Right cardiac atrium (tissue), 5 donors: ENCODE results near the gene PRDM16. TPM values are rescaled to one million over a fixed set of nuclear protein-coding genes. Genes with fewer than 3 reads are reported as not detected.

Experiments
- ATAC-seq, 2 donors: fragments of 200-7000 bp; cut with Tn5 transposase; one replicate each; pipeline versions ENCODE4 v1.8.0 to v1.9.1; 2020; ENCODE audit warnings: moderate library complexity in 2 of 2, mild to moderate bottlenecking in 1 of 2
- DNase-seq, 3 donors: peaks; one replicate each; pipeline ENCODE4 v3.0.0-alpha.2; 2020
- H3K27ac ChIP-seq: one replicate; pipeline ENCODE4 v1.5.1; 2013; ENCODE audit warnings: mild to moderate bottlenecking, low read length, control low read depth, moderate library complexity
- H3K27me3 ChIP-seq: one replicate; pipeline ENCODE4 v1.6.1; 2013; ENCODE audit not compliant: control insufficient read depth, insufficient read depth
- H3K4me1 ChIP-seq: one replicate; pipeline ENCODE4 v1.6.1; 2013; ENCODE audit warnings: low read length; ENCODE audit not compliant: control insufficient read depth, insufficient read depth
- H3K4me3 ChIP-seq: one replicate; pipeline ENCODE4 v1.5.1; 2013; ENCODE audit warnings: low read length, control low read depth
- H3K9me3 ChIP-seq: one replicate; pipeline ENCODE4 v1.6.1; 2013; ENCODE audit warnings: low read length; ENCODE audit not compliant: control insufficient read depth
- WGBS: extraction: QIAGEN DNeasy Blood & Tissue Kit; methylation state at CpG from one replicate; pipeline ENCODE4 v1.1.7; 2013; 5-methylcytosine and 5-hydroxymethylcytosine counted together
- intact Hi-C, 4 donors: fragments of 100-400 bp; cut with DNase I; formaldehyde crosslinking; loops; one replicate each; pipeline versions ENCODE4 v1.11.0 to v1.14.0; 2022 to 2023
- polyA plus RNA-seq: library from polyadenylated mRNA; stranded (reverse); fragments of 200-250 nt; gene quantifications from one replicate; pipeline ENCODE4 v1.2.3, GENCODE V29; 2013
- total RNA-seq, 4 donors: library from RNA; stranded (reverse); fragmentation: NEBNext Ultra II Directional; extraction: Animal tissue kit (Norgen Biotek cat#: 25700); gene quantifications; one replicate each; pipeline ENCODE4 v1.2.1, GENCODE V29; 2021
- donor health status: healthy with polysubstance abuse.
- donor health status: DM: no; HTN: yes; CAD: no.
- donor health status: DM: no; HTN: no; CAD: no.
- donor health status: DM: no; HTN: yes; CAD: no; lungs with severe emphysema.
- donor health status: DM: yes; HTN: yes; CAD: no.

PRDM16 gene
- total and polyA plus RNA-seq, 5 donors: 1.1 to 2.9 (median 1.9) TPM

GRCh38 chr1:3453203-3453761 is 384.3 kb downstream of the PRDM16 start:
- peak; percentile 66 to 83 for ATAC-seq
- Histone ChIP-seq H3K27me3 (no peaks in the 10 kb centered on the region), H3K27ac (no peak overlapping the region), H3K4me1 (no peaks in the 10 kb centered on the region), H3K4me3 (no peak overlapping the region), H3K9me3 (no peaks in the 10 kb centered on the region)
- WGBS: 26% methylated on average over 18 of the region's 18 CpGs
- intact Hi-C loops: loop anchor here in 1 of 4 donors (10.0 kb wide), 1 partner anchor 262 kb away; no protein-coding TSS in a partner anchor
- DNase-seq: peak; percentile 73 to 90 (median 89)

GRCh38 chr1:3453891-3454810 is 385.1 kb downstream of the PRDM16 start, which contains the start of gene ARHGEF16:
TSS of gene ARHGEF16 (plus strand) at chr1:3454665. CDS start at chr1:3463085, 8,420 bp downstream.
- WGBS: 4% methylated on average over 84 of the region's 84 CpGs
- ATAC-seq (peak; percentile 61 to 68), DNase-seq (peak; percentile 60 to 85 (median 84))
- Histone ChIP-seq H3K9me3 (no peaks in the 10 kb centered on the region), H3K4me3 (peak within 1 kb of the TSS; percentile 70), H3K4me1 (no peaks in the 10 kb centered on the region), H3K27ac (no peak within 1 kb of the TSS), H3K27me3 (no peaks in the 10 kb centered on the region)
- intact Hi-C loops: loop anchor here in 1 of 4 donors (10.0 kb wide), 1 partner anchor 261 kb away; no protein-coding TSS in a partner anchor

- 11% methylated on average over 46 of the region's 46 CpGs for WGBS
- intact Hi-C loops: loop anchor here in 1 of 4 donors (10.0 kb wide), 1 partner anchor 260 kb away; no protein-coding TSS in a partner anchor
- H3K4me3 ChIP-seq: peak overlapping the region; percentile 70
- no peaks in the 10 kb centered on the region for H3K27me3 ChIP-seq
- no peaks in the 10 kb centered on the region for H3K9me3 ChIP-seq
- peak; percentile 53 to 83 (median 80) for DNase-seq
- ATAC-seq: peak in 1 of 2 donors; percentile 9
- H3K27ac ChIP-seq: no peak overlapping the region
- no peaks in the 10 kb centered on the region for H3K4me1 ChIP-seq
Measured at GRCh38 chr1:3454811-3455618, 386.0 kb downstream of the PRDM16 start.

GRCh38 chr1:3455670-3456448 is 386.9 kb downstream of the PRDM16 start:
- Histone ChIP-seq H3K4me1 (peaks cover 5% of the 10 kb centered on the region), H3K4me3 (no peak overlapping the region), H3K9me3 (no peaks in the 10 kb centered on the region), H3K27me3 (no peaks in the 10 kb centered on the region), H3K27ac (no peak overlapping the region)
- WGBS: 90% methylated on average over 18 of the region's 18 CpGs
- intact Hi-C loops: loop anchor here in 1 of 4 donors (10.0 kb wide), 1 partner anchor 259 kb away; no protein-coding TSS in a partner anchor
- ATAC-seq (no peak), DNase-seq (peak; percentile 8 to 41 (median 36))

- H3K4me3 ChIP-seq: no peak overlapping the region
- peaks cover 5% of the 10 kb centered on the region for H3K4me1 ChIP-seq
- no peak overlapping the region for H3K27ac ChIP-seq
- 88% methylated on average over 12 of the region's 12 CpGs for WGBS
- peak; percentile 2 to 53 (median 44) for DNase-seq
- no peaks in the 10 kb centered on the region for H3K27me3 ChIP-seq
- no peaks in the 10 kb centered on the region for H3K9me3 ChIP-seq
- intact Hi-C loops: loop anchor here in 1 of 4 donors (10.0 kb wide), 1 partner anchor 258 kb away; no protein-coding TSS in a partner anchor
- ATAC-seq: no peak
Measured at GRCh38 chr1:3456449-3456963, 387.5 kb downstream of the PRDM16 start.

- intact Hi-C loops: loop anchor here in 1 of 4 donors (10.0 kb wide), 1 partner anchor 258 kb away; no protein-coding TSS in a partner anchor
- no peaks in the 10 kb centered on the region for H3K9me3 ChIP-seq
- no peak overlapping the region for H3K27ac ChIP-seq
- 84% methylated on average over 29 of the region's 29 CpGs for whole genome bisulfite sequencing
- peaks cover 5% of the 10 kb centered on the region for H3K4me1 ChIP-seq
- no peak overlapping the region for H3K4me3 ChIP-seq
- no peaks in the 10 kb centered on the region for H3K27me3 ChIP-seq
- DNase-seq: peak; percentile 6 to 49 (median 45)
- no peak for ATAC-seq
Measured at GRCh38 chr1:3456964-3457909, 388.2 kb downstream of the PRDM16 start.

- DNase-seq: peak; percentile 11 to 63 (median 51)
- intact Hi-C loops: loop anchor here in 1 of 4 donors (10.0 kb wide), 1 partner anchor 257 kb away; no protein-coding TSS in a partner anchor
- Histone ChIP-seq H3K4me3 (no peak overlapping the region), H3K27me3 (no peaks in the 10 kb centered on the region), H3K4me1 (peaks cover 5% of the 10 kb centered on the region), H3K27ac (no peak overlapping the region), H3K9me3 (no peaks in the 10 kb centered on the region)
- no peak for ATAC-seq
- WGBS: 43% methylated on average over 18 of the region's 18 CpGs
Measured at GRCh38 chr1:3457910-3458883, 389.2 kb downstream of the PRDM16 start.
